Right lobe of liver (tissue), 4 donors: ENCODE results near the gene NBEA.

Experiments used
- POLR2A ChIP-seq: fragments of 450-650 bp; IDR thresholded peaks from one replicate; pipeline ENCODE4 v1.6.1; 2017; ENCODE audit warnings: antibody characterized with exemption, mild to moderate bottlenecking
- TF ChIP-seq, protein P1 (sequence below), 4 donors: fragments of 200-600 bp in 3 of 4; fragments of 450-650 bp in 1 of 4; IDR thresholded peaks; one replicate each; pipeline versions ENCODE4 v1.5.1 to v1.8.0; 2016 to 2022; ENCODE audit warnings: antibody characterized with exemption in 4 of 4, mild to moderate bottlenecking in 2 of 4
- donor health status: DM: no; HTN: no; CAD: no.
- donor health status: DM: no; HTN: no; CAD: no.
- donor health status: DM: no; HTN: yes; CAD: no.

DNA sequence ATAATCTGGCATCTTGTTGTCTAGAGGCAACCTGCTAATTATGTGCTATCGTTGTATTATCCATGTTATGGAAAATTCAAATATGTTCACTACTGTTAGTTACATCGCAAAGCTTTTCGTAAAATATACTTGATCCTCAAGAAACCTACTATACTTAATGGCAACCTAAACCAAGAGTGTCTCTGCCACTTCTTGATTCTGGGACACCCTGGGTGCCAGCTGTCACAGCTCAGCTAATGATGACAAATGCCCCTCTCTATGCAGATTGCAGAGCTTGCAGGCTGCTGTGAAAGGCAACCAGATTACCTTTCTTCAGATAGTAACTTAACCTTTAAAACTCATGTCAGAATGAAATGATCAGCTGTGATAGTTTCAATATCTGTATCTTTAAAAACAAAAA, 543.4 kb downstream of the NBEA start:
- TF ChIP-seq, protein P1, sequence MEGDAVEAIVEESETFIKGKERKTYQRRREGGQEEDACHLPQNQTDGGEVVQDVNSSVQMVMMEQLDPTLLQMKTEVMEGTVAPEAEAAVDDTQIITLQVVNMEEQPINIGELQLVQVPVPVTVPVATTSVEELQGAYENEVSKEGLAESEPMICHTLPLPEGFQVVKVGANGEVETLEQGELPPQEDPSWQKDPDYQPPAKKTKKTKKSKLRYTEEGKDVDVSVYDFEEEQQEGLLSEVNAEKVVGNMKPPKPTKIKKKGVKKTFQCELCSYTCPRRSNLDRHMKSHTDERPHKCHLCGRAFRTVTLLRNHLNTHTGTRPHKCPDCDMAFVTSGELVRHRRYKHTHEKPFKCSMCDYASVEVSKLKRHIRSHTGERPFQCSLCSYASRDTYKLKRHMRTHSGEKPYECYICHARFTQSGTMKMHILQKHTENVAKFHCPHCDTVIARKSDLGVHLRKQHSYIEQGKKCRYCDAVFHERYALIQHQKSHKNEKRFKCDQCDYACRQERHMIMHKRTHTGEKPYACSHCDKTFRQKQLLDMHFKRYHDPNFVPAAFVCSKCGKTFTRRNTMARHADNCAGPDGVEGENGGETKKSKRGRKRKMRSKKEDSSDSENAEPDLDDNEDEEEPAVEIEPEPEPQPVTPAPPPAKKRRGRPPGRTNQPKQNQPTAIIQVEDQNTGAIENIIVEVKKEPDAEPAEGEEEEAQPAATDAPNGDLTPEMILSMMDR (IDR thresholded peaks at IDR 0.05) = no peak
- TF ChIP-seq POLR2A = no peak
